ENCODE measurements around the gene MFAP4.

Gene MFAP4

GRCh38 chr17:19410091-19410490 lies 23.1 kb upstream of the MFAP4 start:
- no peak for DNase-seq

GRCh38 chr17:19409509-19409908 lies 22.5 kb upstream of the MFAP4 start:
- peak; percentile 63 for DNase-seq

DNA sequence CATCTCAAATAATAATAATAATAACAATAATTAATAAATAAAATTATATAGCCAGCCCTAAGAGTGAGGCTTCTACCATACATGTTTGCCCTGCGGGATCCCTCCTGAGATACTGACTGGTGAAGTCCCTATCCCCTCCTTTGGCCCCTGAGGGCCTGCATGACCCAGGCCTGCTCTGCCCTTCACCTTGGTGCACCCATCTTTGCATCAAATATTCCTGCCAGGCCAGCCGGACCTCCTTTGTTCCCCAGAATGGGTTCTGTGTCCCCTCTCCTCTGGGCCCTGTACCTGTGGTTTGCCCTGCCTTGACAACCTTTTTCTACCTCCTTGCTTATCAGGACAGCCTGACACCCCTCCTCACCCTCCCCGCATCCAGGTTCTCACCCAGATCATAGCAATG lies 22.1 kb upstream of the MFAP4 start:
- DNase-seq, result no peak

DNA sequence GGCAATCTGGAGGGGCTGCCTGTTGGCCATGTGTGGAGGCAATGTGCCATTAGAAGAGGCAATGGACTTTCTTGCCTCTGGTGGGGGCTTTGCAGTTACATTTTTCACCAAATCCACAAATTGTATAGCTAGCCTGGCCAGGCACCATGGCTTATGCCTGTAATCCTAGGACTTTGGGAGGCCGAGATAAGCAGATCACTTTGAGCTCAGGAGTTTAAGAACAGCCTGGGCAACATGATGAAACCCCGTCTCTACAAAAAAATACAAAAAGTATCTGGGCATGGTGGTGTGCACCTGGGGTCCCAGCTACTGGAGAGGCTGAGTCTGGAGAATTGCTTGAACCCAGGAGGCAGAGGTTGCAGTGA lies 21.3 kb upstream of the MFAP4 start:
- no peak for DNase-seq

DNA sequence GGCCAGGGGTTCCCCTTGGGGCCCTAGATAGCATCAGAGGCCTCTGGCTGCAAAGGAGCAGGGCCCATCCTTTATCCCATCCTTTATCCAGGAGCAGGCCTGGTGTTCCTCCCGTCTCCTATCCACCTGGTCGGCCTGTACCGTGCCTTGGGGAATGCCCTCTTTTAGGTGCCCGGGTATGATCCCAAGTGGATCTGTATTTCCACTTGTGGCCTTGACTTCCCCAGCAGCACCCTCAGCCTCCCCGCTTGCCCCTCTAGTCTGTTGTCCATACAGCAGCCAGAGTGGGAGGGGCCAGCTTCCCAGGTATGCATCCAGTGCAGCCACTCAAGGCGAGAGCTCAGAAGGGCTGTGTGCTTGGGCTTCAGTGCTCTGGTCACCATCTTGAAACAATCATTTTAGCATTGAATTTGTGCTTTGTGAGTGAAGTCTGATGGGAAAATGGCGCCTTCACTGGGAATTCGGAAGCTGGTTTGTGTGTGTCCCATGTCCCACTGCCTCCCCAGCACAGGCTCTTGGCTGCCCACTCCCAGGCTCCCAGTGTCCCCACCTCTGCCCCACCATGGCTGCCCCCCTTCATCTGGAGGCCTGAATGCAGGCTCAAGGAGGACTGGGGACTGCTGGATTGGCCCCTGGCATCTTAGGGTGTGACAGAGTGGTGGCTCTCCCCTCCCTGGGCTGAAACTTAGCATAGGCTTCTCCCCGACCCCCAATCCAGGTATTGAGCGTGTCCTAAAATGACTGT lies 20.8 kb upstream of the MFAP4 start:
- DNase-seq, result no peak

DNA sequence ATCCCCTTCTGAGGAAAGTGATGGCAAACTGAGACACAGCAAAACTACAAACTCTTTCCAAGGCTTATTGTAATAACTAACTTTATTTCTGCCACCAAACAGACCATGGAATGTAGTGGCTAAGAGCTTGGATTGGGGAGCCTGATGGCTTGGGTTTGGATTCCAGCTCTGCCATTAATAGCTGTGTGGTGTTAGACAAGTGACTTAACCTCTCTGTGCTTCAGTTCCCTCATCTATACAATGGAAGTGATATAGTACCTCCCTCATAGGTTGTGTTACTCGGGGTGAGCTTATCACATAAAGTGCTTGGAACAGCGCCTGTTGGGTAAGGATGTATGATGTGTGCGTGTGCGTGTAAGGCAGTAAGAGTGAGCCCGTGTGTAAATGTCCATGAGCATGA lies 18.1 kb upstream of the MFAP4 start:
- no peak for DNase-seq

DNA sequence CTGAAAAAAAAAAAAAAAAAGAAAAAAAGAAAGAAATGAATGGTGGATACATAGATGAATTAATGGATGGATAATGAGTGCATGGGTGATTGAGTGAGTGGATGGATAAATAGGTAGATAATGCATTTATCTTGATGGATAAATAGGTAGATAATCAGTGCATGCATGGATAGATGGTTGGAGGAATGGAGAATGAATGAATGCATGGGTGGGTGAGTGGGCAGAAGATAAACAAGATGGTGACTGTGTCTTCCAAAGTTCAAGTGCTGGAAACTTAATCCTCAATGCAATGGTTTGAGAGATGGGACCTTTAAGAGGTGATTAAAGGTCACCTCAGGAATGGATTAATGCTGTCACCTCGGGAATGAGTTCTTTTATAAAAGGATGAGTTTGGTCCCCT lies 17.3 kb upstream of the MFAP4 start:
- no peak for DNase-seq

GRCh38 chr17:19403021-19403420 lies 16.0 kb upstream of the MFAP4 start:
- DNase-seq, result no peak

- DNase-seq, result no peak
Observed at GRCh38 chr17:19402171-19402570, 15.2 kb upstream of the MFAP4 start.

DNA sequence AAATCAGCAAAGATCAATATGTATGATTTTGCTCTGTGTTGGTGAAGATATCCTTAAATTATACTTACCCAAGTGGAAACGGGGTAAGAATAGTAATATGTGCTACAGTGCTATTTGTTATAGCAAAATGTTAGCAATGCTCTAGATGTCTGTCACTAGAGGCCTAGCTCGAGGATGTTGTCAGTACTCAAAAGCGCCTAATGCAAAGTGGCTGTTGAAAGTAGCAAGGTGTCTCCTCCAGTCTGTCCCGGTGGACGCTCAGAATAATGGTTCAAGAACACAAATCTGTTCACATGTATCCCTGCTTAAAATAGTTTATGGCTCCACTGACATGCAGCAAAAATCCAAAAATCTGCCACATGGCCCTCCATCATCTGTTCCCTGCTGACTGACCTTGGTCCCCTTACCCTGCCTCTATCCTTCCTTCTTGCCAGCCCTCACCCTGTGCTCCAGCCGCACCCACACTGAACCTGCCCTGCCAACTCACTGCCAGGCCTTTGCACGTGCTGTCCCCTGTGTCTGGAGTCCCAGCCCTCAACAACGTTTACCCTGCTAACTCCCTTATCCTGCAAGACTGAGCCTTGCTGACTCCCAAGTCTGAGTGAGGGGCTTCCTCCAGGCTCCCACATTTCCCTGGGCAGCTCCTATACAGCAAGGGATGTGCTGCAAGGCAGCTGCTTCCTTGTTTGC lies 14.5 kb upstream of the MFAP4 start:
- no peak for DNase-seq

DNA sequence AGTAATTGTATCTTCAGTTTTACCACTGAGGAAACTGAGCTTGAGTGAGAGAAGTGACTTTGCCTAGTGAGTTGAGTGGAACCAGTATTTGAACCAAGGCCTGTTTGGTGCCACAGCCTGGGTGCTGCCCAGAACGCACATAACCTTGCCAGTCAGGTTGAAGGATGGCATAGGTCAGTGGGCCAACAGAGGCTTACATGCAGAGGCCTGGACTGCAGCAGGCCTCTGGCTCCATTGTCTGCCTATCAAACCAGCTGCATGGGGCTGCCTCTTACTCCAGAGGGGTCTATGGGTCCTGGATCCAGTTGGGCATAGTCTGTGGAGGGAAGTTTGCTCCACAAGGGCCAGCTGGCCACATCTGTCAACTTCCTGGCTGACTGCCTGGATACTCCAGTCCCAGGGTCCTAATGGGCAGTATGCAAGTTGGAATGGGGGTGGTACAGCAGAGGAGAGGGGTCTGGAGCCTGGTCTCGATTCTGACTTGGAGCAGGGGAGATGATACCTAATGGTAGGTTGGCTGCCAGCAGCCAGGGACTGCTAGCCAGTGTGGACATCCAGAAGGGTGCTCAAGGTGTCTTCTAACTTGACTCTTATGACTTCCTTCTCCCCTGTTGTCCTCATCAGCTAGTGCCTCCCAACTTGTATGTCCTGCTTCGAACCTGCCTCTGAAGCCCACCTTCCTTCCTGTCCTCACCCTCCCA lies 12.9 kb upstream of the MFAP4 start:
- no peak for DNase-seq

- no peak for DNase-seq
Observed at GRCh38 chr17:19398301-19399181, 11.6 kb upstream of the MFAP4 start.

DNA sequence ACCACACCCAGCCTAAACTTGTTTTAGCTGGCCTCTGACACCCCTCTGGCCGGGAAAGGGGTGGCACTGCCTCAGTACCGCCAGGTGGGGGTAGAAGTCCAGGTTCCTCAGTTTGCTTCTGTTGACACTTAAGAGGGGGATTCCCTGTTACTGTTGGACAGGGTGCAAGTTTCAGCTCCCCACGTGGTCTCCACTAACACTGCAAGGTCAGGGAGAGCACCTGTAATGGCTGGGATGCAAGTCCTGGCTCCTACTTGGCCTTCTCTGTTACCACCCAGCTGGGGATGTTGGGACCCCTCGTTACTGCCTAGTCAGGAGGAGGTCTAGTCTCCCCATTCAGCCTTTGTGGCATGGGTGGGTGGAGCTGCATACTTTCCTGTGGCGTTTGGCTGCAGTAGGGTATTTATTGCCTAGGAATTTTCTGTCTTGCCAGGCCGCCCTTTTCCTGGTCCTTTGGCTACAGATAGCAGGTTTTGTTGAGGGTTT lies 10.6 kb upstream of the MFAP4 start:
- DNase-seq, result no peak

DNA sequence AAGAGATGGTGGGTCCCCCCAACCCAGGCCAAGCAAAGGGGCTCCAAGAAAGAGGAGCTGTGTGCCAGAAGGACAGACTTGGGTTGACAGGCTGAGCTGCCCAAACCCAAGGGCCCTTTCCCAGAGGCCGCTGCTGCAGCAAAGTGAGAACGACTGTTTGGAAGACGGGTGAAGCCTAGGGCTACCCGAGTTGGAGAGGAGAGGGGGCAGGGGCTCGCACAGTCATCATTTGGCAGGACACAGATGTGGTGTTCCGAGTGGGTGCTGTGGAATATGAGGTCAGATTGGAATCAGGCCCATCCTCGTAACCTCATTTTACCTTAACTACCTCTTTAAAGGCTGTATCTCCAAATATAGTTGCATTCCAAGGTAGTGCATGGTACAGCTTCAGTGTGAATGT lies 5.3 kb upstream of the MFAP4 start:
- no peak for DNase-seq

DNA sequence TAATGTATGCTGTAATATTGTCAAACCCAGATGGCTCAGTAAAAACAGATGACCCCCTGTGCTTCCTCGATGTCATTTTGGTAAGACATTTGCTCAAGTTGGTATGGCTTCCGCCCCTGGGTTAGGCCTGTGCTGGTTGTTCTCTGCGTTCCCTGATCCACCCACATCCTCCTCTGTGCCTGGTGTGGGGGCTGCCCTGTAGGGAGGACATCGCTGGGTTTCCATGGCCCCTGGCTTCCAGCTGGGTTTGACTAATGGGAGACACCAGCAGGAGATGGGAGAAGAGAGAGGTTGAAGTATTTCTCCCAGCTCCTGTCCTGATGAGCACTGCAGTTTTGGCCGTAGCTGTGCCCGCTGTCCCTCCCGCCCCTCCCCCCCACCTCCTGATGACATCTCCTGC lies 4.4 kb upstream of the MFAP4 start:
- DNase-seq, result no peak

GRCh38 chr17:19390951-19391350 lies 4.0 kb upstream of the MFAP4 start:
- DNase-seq, result no peak

DNA sequence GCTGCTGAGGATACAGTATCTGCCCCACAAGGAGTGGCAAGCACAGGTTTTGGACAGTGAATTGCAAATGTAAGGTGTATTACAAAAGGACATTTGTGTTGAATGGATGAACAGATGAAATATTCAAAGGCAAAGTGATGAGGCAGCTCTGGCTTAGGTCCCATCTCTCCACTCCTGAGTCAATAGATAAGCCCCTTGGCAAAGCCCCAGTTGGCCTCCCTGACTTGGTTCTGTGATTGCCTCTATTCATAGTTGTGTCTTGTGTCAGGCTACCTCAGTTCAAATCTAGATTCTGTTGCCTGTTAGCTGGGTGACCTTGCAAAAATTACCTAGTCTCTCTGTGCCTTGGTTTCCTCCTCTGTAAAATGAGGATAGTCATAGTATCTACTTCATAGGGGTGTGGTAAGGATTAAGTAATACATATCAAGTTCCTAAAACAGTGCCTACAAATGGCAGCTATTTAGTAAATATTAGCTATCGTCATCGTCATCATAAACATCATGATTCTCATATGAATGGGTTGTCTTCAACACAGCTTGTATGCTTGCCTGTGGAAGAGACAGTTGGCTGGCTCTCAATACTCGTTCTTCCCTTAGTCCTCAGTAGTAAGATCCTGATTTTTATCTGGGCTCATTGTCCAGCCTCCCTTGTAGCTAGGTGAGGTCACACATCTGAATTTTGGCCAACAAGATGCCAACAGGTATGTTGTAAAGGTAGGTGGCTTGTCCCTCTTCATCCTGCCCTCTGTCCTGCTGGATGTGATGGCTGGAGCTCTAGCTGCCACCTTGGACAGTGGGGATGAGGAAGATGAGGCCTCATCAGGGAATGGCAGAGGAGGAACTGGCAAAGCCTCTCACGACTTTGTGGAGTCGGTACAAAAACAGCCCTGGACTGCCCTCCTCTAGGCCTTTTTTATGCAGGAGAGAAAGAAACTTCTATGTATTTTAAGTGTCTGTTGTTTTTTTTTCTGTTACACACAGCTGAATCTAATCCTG lies 2.1 kb upstream of the MFAP4 start:
- peak; percentile 34 for DNase-seq

DNA sequence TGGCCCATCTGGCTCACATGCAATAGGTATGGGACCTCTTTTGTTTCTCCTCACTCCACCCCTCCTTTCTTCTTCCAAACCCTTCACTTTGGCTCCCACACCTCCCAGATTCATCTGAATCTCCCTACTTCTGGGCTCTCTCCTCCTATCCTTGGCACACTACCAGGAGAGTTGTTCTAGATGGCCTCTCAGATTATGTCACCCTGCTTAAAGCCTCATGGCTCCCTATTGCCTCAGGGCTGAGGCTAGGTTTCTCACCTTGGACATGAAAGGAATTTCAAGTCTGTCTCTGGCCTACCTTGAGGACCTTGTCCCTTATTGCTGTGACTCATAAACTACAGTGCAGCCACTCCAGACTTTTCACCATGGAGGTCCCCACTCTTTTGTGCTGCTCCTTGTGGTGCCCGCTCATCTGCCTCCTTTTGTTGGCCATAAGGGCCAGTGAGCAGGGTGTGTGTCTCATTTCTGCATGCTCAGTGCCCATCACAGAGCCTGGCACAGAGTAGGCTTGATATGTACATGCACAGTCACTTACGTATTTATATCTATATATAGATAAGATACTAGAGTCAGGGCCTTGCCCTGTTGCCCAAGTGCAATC lies 1.0 kb upstream of the MFAP4 start:
- peak; percentile 90 for DNase-seq

DNA sequence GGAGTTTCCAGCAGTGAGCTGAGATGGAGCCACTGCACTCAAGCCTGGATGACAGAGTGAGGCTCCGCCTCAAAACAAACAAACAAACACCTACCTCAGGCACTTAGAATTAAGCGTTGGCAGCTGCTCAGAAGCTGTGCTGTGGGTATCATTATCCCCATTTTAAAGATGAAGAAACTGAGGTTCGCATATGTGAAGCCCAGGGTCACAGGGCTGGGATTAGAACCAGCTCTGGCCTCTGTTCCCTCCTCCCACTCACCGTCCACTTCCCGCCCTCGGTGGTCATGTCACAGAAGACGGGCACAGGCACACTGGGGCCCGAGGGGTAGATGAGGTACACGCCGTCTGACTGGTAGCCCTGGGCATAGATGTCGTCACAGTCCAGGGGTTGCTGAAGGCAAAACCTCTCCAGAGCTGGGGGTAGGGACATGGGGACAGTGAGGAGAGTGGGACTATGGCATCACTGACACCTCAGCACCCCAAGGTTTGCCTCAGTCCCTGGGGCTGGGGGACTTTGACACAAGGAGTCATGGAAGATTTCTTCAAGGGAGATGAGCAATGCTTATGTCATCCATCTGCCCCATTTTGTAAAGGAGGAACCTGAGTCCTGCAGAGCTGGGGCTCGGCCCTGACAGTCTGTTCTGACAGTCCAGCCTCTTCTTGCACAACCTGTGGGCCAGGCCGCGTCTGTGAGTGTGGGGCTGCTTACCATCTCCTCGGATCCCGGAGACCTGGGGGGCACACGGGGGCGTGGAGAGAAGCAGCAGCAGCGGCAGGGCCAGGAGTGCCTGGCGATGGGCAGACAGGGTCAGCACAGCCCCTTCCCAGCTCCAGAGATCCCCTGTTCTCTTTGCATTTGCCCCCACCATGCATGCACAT lies 700 bp downstream of the MFAP4 start:
- DNase-seq, result peak; percentile 86

DNA sequence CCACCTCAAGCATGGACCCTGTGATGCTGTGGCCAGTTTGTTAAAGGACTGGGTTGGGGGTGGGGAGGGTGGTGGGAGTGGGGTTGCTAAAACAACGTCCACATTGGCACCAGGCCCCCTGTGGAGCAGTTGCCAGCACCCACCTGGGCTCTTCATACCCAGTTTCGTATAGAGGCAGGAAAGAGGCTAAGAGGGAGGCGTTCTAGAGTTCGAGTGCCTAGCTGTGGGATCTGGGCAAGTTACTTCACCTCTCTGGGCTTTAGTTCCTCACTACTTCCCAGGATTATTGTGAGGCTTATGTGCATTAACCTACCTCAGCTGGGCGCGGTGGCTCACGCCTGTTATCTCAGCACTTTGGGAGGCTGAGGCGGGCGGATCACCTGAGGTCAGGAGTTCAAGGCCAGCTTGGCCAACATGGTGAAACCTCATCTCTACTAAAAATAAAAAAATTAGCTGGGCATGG lies 1.4 kb downstream of the MFAP4 start:
- DNase-seq, result no peak
